Stimulated activated effector memory CD8-positive, alpha-beta T cell treated with anti-CD3 and anti-CD28 coated beads, Interleukin-12 subunit alpha, Interleukin-12 subunit beta, amount 100 ng/mL, for 72 hours (primary cell): ENCODE data around the gene ZNF385D.

ENCODE experiments used
- ATAC-seq: fragments of 150-1000 bp; cut with Tn5 transposase; 2 replicates; pipeline ENCODE4 v1.10.0; 2021
- DNase-seq, 2 donors: peaks; one replicate each; pipeline ENCODE4 v3.0.0; 2021 to 2022; ENCODE audit warnings: low spot score in 2 of 2
- H3K27ac Mint-ChIP-seq: one replicate; pipeline ENCODE4 v1.8.0; 2022; ENCODE audit warnings: mild to moderate bottlenecking, mixed read lengths
- H3K36me3 Mint-ChIP-seq: one replicate; pipeline ENCODE4 v1.8.0; 2022; ENCODE audit warnings: mild to moderate bottlenecking, mixed read lengths
- H3K4me1 Mint-ChIP-seq: one replicate; pipeline ENCODE4 v1.8.0; 2022; ENCODE audit warnings: mixed read lengths
- H3K4me3 Mint-ChIP-seq: one replicate; pipeline ENCODE4 v1.8.0; 2022; ENCODE audit warnings: mild to moderate bottlenecking, mixed read lengths
- H3K9me3 Mint-ChIP-seq: one replicate; pipeline ENCODE4 v1.8.0; 2022; ENCODE audit warnings: mixed read lengths

ZNF385D gene

DNA sequence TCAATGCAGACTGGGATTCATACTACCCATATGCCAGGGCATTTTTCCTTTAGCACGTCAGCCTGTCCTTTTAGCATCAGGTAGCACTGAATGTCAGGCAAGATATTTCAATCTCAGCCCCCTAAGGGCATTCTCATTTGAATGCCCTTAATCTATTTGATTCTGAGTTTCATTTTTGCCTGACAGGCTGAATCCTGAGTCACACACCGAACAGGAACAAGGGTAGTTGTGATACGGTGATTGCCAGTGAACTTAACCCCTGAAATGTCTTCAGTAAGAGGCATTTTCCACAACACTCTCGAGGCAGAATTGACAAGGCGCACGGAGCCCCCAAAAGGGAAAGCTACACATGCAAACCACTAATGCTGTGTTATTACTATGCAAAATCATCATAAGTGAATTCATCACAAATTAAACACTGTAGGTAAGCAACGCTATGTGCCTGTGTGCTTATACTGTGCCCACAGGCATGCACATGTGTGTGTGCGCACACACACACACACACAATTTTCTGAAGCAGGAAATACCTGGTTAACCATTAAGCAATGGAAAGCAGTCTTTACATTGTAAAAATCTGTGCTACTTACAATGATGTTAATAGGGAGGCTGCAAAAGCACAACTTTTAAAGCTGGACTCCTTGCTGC is 130.4 kb downstream of the ZNF385D start:
- Mint-ChIP-seq H3K27ac (no peak overlapping the region), H3K9me3 (peaks cover 3% of the 10 kb centered on the region), H3K36me3 (no peaks in the 10 kb centered on the region), H3K4me3 (no peak overlapping the region), H3K4me1 (no peaks in the 10 kb centered on the region)
- ATAC-seq (no peak), DNase-seq (no peak)

DNA sequence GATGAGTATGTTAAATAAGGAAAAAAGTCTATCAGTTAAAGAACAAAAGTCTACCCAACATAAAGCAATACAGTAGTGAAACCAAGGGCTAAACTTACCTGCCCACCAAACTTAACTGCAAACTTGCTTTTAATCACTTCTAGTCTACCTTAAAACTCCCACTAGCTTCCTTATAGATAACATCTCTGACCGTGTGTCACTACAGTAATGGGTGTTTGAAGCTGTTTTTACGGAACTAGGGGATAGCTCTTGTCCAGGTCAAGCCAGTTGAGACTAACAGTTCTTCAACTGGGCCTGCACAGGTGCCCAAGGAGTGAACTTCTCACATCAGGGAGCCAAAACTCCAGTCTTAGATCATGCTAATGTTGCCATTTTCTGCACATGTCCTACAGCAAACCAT is 132.3 kb downstream of the ZNF385D start:
- H3K9me3 Mint-ChIP-seq = peaks cover 6% of the 10 kb centered on the region
- no peak overlapping the region for H3K4me3 Mint-ChIP-seq
- DNase-seq (no peak), ATAC-seq (no peak)
- H3K4me1 Mint-ChIP-seq = no peaks in the 10 kb centered on the region
- H3K36me3 Mint-ChIP-seq = no peaks in the 10 kb centered on the region
- no peak overlapping the region for H3K27ac Mint-ChIP-seq

DNA sequence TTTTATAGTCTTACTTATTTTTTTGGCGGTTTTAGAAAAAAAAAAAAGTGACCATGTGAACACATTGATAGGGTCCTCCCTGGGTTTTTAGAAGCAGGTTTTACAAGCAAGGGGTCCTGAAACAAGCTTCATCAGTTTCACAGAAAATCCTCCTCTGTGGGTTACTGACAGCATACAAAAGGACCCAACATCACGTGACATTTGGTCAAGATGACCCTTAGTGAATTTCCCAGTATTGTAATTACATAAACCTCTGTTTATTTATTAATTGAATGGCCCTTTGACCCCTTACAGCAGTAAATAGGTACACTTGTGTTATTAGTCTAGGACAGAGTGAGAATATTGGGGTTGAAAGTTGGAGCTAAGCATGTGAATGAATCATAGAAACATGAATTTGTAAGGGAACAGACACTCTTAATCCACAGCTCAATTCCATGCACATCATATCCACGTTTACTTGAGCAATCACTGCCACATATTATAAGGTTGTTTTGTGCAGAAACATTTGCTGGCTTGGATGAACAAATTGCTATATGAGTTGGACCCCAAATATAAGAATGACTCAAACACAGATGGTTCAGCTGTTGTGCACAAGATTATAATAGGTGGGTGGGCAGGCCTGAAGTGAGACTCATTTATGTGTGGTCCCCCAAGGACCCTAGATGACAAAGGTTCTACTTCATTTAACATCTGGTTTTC is 137.5 kb downstream of the ZNF385D start:
- H3K4me3 Mint-ChIP-seq = no peak overlapping the region
- no peaks in the 10 kb centered on the region for H3K36me3 Mint-ChIP-seq
- DNase-seq = no peak
- no peak overlapping the region for H3K27ac Mint-ChIP-seq
- peaks cover 6% of the 10 kb centered on the region for H3K9me3 Mint-ChIP-seq
- H3K4me1 Mint-ChIP-seq = no peaks in the 10 kb centered on the region
- ATAC-seq = no peak

GRCh38 chr3:21601178-21601577 is 149.8 kb downstream of the ZNF385D start:
- no peak for DNase-seq
- Mint-ChIP-seq H3K27ac (no peak overlapping the region), H3K9me3 (peaks cover 31% of the 10 kb centered on the region), H3K4me1 (no peaks in the 10 kb centered on the region), H3K4me3 (no peak overlapping the region), H3K36me3 (no peaks in the 10 kb centered on the region)
- ATAC-seq = no peak

- ATAC-seq = no peak
- no peaks in the 10 kb centered on the region for H3K36me3 Mint-ChIP-seq
- no peaks in the 10 kb centered on the region for H3K4me1 Mint-ChIP-seq
- no peak overlapping the region for H3K4me3 Mint-ChIP-seq
- peaks cover 26% of the 10 kb centered on the region for H3K9me3 Mint-ChIP-seq
- no peak overlapping the region for H3K27ac Mint-ChIP-seq
- DNase-seq = no peak
Measured at GRCh38 chr3:21599890-21600289, 151.1 kb downstream of the ZNF385D start.

DNA sequence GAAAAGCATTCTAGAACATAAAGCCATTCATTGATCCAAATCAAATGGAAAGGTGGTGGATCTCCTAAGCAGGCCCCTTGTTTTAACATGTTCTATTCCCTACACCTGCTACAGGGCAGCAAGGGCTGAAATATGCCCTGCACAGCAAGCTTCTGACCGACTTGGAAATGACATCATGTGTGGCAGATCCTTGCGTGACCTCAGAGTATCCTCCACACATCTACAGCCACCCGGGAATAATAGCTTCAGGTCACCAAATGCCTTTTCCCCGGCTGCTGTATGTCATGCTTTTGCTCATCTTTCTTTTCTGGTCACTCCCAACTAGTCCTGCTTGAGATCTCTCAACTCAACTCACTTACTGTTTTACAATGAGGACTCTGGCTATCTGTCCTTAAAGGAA is 158.2 kb downstream of the ZNF385D start:
- H3K9me3 Mint-ChIP-seq = peaks cover 20% of the 10 kb centered on the region
- H3K4me1 Mint-ChIP-seq = no peaks in the 10 kb centered on the region
- H3K4me3 Mint-ChIP-seq = no peak overlapping the region
- DNase-seq = no peak
- no peak for ATAC-seq
- no peaks in the 10 kb centered on the region for H3K36me3 Mint-ChIP-seq
- H3K27ac Mint-ChIP-seq = no peak overlapping the region

- Mint-ChIP-seq H3K27ac (no peak overlapping the region), H3K36me3 (no peaks in the 10 kb centered on the region), H3K9me3 (peaks cover 21% of the 10 kb centered on the region), H3K4me1 (no peaks in the 10 kb centered on the region), H3K4me3 (no peak overlapping the region)
- DNase-seq = no peak
- ATAC-seq = no peak
Measured at GRCh38 chr3:21587894-21588293, 163.1 kb downstream of the ZNF385D start.

GRCh38 chr3:21585216-21585740 is 165.7 kb downstream of the ZNF385D start:
- no peak overlapping the region for H3K27ac Mint-ChIP-seq
- H3K36me3 Mint-ChIP-seq = no peaks in the 10 kb centered on the region
- no peak for DNase-seq

DNA sequence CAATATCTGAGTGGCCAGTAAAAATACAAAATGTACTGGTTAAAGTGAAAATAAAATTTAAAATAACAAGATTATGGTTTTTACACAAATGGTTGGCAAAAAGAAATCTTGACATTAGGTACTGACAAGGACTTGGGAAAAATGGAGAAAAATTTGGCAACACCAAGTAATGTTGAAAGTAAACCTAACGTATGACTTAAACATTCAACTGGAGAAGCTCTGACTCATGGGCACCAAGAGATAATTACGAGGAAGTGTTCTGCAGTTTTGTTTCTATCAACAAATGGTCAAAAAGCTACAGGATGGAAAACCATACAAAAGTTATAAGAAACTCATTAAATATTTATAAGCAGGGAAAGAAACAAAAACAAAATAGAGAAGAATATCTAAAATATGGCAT is 177.7 kb downstream of the ZNF385D start:
- H3K4me1 Mint-ChIP-seq = no peaks in the 10 kb centered on the region
- no peak for ATAC-seq
- no peak for DNase-seq
- no peaks in the 10 kb centered on the region for H3K36me3 Mint-ChIP-seq
- H3K27ac Mint-ChIP-seq = no peak overlapping the region
- peaks cover 13% of the 10 kb centered on the region for H3K9me3 Mint-ChIP-seq
- H3K4me3 Mint-ChIP-seq = no peak overlapping the region

More at GRCh38 chr3:21585216-21585740, 165.7 kb downstream of the ZNF385D start:
- no peak for ATAC-seq
- Mint-ChIP-seq H3K9me3 (peaks cover 26% of the 10 kb centered on the region), H3K4me1 (no peaks in the 10 kb centered on the region), H3K4me3 (no peak overlapping the region)

DNA sequence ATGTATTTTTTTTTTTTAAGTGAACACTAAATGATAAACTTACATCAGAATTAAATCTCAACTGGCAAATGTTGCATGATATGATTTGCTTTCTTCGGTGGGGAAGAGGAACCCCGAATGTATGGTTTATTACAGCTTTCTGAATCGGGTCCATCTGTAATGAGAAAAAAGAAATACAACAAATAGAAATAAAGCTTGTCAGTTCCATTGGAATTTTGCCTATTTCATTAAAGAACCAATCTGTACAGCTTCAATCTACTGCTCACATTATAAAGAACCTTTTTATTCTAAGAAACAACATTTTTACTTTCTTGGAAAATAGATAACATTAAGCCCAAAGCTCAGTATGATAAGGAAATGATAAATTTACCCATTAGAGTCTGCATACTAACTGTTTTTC is 186.5 kb downstream of the ZNF385D start:
- no peak for ATAC-seq
- Mint-ChIP-seq H3K9me3 (peaks cover 12% of the 10 kb centered on the region), H3K27ac (no peak overlapping the region), H3K36me3 (no peaks in the 10 kb centered on the region), H3K4me3 (no peak overlapping the region), H3K4me1 (no peaks in the 10 kb centered on the region)
- no peak for DNase-seq

GRCh38 chr3:21562243-21562642 is 188.8 kb downstream of the ZNF385D start:
- DNase-seq = no peak
- no peak overlapping the region for H3K4me3 Mint-ChIP-seq
- ATAC-seq = no peak
- peaks cover 22% of the 10 kb centered on the region for H3K9me3 Mint-ChIP-seq
- no peaks in the 10 kb centered on the region for H3K36me3 Mint-ChIP-seq
- no peaks in the 10 kb centered on the region for H3K4me1 Mint-ChIP-seq
- H3K27ac Mint-ChIP-seq = no peak overlapping the region

DNA sequence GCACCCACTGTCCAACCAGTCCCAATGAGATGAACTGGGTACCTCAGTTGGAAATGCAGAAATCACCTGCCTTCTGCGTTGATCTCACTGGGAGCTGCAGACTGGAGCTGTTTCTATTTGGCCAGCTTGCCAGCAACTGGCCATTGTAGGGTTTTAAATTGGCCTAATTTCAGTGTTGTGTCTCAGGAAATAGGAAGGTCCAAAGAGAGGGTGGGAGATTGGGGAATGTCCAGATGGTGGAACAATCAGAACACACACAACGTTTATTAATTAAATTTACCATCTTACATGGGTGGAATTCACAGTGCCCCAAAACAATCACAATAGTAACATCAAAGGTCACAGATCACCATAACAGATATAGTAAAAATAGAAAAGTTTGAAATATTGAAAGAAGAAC is 189.5 kb downstream of the ZNF385D start:
- DNase-seq = no peak
- H3K4me3 Mint-ChIP-seq = no peak overlapping the region
- peaks cover 21% of the 10 kb centered on the region for H3K9me3 Mint-ChIP-seq
- no peaks in the 10 kb centered on the region for H3K4me1 Mint-ChIP-seq
- H3K27ac Mint-ChIP-seq = no peak overlapping the region
- no peaks in the 10 kb centered on the region for H3K36me3 Mint-ChIP-seq
- no peak for ATAC-seq

GRCh38 chr3:21551019-21551418 is 200.0 kb downstream of the ZNF385D start:
- H3K36me3 Mint-ChIP-seq = no peaks in the 10 kb centered on the region
- no peak overlapping the region for H3K27ac Mint-ChIP-seq
- no peaks in the 10 kb centered on the region for H3K4me1 Mint-ChIP-seq
- DNase-seq (no peak), ATAC-seq (no peak)
- peaks cover 8% of the 10 kb centered on the region for H3K9me3 Mint-ChIP-seq
- H3K4me3 Mint-ChIP-seq = no peak overlapping the region

- Mint-ChIP-seq H3K4me3 (no peak overlapping the region), H3K27ac (no peak overlapping the region), H3K4me1 (no peaks in the 10 kb centered on the region), H3K36me3 (no peaks in the 10 kb centered on the region), H3K9me3 (peaks cover 11% of the 10 kb centered on the region)
- ATAC-seq (no peak), DNase-seq (no peak)
Measured at GRCh38 chr3:21544076-21544462, 206.9 kb downstream of the ZNF385D start.

GRCh38 chr3:21543380-21544075 is 207.5 kb downstream of the ZNF385D start:
- ATAC-seq (no peak), DNase-seq (no peak)
- Mint-ChIP-seq H3K27ac (no peak overlapping the region), H3K4me1 (no peaks in the 10 kb centered on the region), H3K36me3 (no peaks in the 10 kb centered on the region), H3K4me3 (no peak overlapping the region), H3K9me3 (peaks cover 11% of the 10 kb centered on the region)
